HG03442 (cell line): ENCODE data around the gene KRT86.

Experiments used
- ATAC-seq: cut with Tn5 transposase; IDR thresholded peaks from one replicate; pipeline ENCODE4 v1.9.1; 2021; ENCODE audit warnings: mild to moderate bottlenecking, moderate library complexity; ENCODE audit not compliant: unreplicated experiment

KRT86 gene

DNA sequence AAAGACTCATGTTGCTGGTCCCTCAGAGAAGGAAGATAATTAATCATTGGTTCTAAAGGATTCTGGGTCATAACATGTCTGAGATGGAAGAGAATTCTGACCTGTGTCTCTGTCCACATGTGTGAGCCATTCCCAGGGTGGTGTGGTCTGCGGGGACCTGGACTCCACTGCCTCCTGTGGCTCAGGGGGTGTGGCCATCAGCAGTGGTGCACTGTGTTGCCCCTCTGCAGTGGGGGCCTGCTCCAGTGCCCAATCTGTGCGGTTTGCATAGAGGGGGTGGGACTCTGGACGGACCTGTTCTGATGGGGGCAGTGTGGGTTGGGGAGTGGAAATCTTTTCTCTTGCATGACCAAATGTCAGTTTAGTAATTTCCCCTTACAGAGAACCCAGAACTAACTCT, 79.3 kb downstream of the KRT86 start:
- no peak for ATAC-seq

DNA sequence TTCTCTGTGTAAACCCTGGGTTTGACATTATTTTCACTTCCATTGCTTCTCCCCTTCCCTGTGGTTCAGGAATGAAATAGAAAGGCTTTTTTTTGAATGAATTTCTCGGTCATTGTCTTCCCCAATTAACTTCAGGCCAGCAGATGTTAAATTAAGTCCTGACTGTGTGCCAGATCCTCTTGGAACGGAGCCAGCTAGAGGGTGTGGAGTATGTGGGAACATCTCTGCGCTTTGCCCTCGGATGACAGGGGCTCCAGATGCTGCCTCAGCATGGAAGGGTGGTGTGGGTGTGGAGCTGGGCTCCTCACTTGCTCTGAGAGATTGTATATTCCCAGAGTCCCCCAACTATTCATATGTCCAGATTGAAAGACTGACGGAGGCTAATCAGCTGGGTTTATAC, 79.8 kb downstream of the KRT86 start:
- ATAC-seq, result no peak

DNA sequence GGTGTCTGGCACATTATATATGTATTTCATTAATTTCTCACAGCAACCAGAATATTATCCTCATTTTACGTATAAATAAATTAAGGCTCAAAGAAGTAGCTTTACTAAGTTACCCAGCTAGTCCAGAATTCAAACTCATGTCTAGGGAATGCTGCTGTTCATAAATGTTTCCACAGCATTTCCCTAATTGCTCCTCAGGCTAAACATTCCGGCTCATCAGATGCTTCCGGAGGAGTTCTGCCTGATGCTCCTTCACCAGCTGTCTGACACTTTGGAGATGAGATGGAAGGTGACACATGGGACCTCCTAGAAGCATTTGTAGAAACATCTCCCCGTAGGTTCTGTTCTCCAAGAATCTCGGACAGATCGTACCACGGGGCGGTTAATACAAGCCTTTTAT, 80.7 kb downstream of the KRT86 start:
- ATAC-seq, result no peak

GRCh38 chr12:52356031-52356761, 81.8 kb downstream of the KRT86 start:
- no peak for ATAC-seq

GRCh38 chr12:52356762-52357580, 82.5 kb downstream of the KRT86 start:
- no peak for ATAC-seq
